ENCODE data around the gene KCNT2.

- no peak for TF ChIP-seq CTCF (IDR thresholded peaks at IDR 0.05; ENCODE audit: low read depth, low read length, poor library complexity, severe bottlenecking)
- TF ChIP-seq EZH2phosphoT487 (IDR thresholded peaks at IDR 0.05; ENCODE audit: borderline replicate concordance, low read length) = no peak
These were observed 208.5 kb downstream of the KCNT2 start for GRCh38 chr1:196399713-196400112.

Measured in DOHH2 (cell line).